GM19099 (cell line): ENCODE results near the gene EVL.

Experiments
- POLR2A ChIP-seq: IDR thresholded peaks from 3 replicates; pipeline ENCODE4 v1.6.1; 2011; ENCODE audit warnings: low read depth; ENCODE audit not compliant: insufficient read length; ENCODE audit errors: extremely low read depth

EVL gene

DNA sequence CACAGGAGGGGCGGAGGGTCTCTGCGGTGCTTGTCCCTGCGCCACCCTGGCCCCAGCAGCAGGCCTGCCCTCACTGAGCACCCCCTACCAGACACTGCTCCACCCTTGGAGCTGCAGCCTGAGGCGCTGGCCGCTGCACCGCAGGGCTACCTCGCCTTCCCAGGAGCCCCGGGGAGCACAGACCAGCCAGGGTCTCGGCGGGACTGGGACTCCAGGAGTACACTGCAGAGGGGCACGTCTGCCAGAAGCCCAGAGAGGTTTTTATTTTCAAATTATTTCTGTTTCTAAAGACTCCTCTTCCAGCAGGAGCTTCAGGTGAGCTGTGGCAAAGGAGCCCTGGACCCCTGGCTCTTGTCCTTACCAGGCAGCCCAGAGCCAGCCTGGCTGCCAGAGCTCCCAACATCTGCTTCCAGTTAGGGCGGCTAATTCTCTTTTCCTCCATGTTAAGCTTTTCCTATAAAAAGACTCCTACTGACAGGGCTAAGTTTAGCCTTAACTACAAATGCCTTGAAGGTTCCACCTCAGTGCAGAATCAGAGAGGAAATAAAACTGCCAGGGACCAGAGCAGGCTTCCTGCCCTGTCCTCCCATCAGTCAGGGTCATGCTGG lies 67.8 kb downstream of the EVL start:
- TF ChIP-seq POLR2A = no peak

DNA sequence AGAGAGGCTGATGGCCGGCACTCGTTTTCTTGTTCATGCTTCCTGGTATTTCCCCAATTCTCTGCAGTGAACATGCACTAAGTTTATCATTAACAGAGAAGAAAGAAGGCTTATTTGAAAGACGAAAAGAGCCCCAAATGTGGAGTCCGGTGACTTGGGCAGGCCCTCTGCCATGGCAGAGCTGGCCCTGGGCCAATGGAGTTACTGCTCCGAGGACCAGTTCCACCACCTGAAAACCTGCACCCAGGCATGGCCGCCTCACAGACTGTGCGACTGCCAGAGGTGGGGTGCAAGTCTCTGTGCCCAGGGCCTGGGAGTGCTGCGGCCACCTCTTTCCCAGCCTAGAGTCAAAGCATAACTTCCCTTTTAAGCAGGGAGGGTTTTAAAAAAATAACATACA lies 69.4 kb downstream of the EVL start:
- TF ChIP-seq POLR2A = no peak

DNA sequence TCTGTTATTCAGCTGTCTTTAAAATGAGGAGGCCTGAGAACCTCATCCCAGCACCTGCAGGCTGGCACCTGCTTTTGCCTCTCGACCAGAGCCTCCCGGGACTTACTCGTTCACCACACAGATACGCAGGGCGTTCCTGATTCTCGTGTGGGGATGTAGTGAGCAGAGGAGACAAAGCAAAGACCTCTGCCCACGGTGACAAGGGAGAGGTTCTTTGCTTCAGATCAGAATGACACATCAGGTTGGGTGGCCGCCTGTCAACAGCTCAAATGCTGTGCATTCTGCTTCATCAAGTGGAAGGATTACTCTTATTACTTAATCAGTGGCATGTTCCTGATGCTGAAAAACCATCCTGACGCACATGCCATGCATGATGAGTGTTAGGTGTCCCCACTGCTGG lies 69.9 kb downstream of the EVL start:
- no peak for TF ChIP-seq POLR2A

DNA sequence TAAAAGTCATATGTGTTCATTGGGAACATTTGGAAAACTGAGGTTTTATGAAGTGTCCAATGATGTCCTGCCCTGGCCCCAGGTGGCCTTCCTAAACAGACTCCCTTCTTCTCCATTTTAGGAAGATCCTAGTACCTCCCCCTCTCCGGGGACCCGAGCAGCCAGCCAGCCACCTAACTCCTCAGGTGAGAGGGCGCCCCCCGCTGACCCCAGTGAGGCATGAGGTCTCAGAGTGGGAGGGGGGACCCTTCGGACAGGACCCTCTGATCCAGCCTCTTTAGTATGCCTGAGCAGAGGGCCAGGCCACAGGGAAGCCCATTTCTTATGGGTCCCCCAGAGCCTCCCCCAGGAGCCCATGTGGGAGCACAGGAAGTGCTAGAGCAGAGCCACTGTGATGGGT lies 70.6 kb downstream of the EVL start:
- no peak for TF ChIP-seq POLR2A

DNA sequence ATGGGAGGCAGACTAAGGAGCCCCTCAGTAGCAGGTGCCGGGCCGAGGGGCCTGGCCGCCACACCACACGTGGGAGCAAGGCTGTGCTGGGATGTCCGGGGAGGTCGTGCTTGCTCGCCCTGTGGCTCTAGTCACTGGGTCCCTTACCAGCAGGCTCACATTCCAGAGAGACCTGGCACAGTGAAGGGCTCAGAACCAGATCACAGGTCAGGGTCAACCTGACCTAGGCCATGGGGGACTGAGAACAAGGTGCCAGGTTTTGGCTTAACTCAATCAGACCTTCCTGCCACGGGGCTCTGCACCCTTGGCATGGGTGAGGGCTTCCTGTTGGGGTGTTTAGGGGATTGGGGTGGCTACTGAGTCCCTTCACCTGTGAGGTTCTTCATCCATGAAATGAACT lies 72.0 kb downstream of the EVL start:
- TF ChIP-seq POLR2A = no peak

DNA sequence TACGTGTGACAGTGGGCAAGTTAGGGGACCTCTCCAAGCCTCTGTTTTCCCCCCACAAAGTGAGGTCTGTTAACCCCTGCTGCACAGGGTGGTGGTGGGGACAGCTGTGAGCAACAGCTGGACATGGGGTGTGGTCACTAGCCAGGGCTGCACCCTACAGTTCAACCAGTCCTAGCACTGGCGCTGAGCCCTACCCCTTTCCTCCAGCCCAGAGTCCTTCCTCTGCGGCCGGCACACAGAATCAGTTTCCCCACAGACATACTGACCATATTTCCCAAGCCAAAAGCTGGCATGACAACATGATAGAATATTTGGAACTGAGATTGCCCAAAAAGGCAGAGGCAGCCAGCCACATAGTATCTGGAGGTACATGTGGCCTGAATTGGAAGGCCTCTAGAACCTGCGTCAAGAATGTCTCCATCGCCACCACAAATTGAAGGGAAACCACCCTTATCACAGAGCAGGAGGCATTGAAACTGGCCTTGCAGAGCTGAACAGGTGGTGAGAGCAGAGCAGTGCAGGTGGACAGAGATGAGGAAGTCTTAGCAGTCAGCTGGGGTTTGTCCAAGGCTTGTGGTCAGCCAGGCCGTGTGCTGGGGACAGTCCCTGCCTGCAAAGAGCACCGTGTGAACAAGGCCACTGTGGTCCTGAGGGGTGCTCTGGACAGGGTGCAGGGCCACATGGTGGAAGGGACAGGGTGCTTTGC lies 73.0 kb downstream of the EVL start:
- no peak for TF ChIP-seq POLR2A

DNA sequence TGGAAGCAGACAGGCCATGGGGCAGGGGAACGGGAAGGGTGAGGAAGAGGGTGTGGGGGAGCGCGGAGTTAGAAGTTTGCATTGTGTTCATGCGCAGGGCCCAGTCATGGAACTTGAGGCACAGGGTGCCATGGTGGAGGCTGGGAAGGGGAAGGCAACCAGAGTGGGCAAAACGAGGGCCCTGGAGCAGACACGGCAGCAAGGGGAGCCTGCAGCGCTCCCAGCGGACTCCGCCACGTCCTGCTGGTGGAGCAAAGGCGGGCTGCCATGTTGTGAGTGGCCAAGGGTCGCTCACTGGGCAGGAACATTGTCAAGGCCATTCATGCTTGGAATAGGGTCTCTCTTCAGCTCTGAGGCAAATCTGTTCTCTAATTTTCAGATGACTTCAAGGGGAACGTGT lies 73.7 kb downstream of the EVL start:
- no peak for TF ChIP-seq POLR2A

DNA sequence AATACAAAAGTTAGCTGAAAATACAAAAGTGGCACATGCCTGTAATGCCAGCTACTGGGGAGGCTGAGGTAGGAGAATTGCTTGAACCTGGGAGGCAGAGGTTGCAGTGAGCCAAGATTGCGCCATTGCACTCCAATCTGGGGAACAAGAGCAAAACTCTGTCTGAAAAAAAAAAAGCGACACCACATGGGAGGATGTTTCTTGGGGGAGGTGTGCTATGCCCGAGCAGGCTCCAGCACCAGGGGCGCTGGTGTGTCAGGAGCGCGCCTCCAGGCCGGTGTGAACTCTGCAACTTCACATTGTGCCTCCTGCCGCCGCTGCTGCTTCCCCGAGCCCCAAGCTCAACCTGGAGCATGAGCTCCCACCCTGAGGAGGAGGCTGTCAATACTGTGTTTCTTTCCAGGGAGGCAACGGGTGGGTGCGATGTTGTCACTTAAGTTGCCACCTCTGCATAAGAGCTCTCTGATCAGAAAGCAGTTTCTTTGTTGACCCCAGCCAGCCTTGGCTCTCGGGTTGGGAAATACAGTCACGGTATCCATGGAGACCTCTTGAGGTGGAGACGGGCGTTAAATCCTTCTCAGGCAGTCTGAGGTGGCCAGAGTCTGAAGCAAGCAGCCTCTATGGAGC lies 75.3 kb downstream of the EVL start:
- no peak for TF ChIP-seq POLR2A

DNA sequence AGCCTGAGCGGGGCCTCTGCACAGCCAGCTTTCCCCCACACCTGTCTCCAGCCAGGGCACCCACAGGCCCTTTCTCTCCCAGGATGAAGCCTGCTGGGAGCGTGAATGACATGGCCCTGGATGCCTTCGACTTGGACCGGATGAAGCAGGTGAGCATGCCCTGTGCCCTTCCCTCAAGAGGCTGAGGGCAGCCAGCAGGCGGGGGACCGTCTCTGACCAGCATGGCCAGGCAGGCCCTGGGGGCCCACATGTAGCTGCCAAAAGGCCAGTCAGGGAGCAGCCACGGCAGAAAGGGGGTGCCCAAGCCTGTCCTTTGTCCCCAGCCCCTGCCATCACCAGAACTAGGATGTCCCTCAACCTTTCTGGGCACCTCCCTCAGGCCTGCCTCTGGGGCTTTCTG lies 75.9 kb downstream of the EVL start:
- TF ChIP-seq POLR2A = no peak

DNA sequence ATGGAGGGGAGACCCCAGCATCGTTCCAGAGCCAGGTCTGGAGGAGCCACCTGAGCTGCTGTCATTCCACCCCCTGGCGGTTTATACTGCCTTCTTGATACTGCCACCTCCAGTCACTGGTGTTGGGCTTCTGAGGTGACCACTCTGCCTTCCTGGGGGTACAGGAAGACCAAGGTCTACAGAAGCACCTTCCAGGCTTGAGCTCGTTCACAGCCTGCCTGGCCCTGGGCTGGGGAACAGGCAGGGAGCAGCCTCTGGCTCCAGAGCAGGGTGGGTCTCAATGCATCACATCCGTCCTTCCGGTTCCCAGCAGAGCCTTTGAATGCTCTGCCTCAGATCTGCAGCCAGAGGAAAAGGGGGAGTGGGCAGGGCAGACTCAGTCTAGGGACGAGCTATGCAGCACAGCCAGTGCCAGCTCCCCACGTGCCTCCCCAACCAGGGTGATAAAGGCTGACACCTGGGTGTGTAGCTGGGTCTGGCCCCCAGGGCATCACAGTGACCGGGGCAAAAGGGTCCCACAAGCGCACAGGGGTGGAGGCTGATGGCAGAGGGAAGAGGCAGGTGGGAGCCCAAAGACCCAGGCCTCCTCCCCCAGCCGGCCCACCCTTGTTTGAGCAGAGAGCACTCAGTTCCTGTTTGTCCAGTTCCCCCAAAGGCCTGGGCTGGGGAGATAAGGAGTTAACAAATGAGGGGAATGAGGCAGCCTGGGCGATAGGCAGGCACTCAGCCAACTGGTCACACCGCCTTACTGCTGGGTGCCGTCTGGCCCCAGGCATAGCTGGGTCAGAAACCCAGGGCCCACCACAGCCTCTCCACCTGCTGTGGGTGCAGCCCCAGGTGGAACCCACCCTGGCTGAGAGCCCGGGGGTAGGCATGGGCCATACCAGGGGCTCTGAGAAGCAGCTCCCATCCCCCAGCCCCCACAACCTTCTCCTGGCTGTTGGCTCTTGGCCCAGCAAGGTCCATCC lies 77.1 kb downstream of the EVL start:
- TF ChIP-seq POLR2A = no peak

DNA sequence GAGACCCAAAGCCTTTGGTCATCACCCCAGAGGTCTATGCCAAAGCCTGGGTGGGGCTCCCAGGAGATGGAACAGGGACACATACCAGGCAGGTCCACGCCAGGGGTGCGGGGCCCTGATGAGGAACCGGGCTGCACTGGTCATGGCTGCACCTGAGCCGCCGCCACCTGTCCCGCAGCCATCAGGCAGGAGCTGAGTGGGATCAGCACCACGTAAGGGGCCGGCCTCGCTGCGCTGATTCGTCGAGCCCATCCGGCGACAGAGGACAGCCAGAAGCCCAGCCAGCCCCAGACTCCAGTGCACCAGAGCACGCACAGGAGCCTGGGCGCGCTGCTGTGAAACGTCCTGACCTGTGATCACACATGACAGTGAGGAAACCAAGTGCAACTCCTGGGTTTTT lies 78.3 kb downstream of the EVL start:
- no peak for TF ChIP-seq POLR2A

DNA sequence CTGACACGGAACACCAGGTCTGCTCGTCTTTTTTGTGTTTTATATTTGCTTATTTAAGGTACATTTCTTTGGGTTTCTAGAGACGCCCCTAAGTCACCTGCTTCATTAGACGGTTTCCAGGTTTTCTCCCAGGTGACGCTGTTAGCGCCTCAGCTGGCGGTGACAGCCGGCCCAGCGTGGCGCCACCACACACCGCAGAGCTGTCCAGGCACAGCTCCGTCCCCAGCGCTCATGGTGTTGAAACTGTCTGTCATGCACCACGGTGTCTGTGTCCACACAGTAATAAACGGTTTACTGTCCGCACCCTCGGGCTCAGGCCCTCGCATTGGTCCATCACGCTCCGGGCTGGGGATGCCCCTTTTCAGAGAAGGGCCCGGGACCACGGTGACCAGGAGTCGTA lies 78.7 kb downstream of the EVL start:
- no peak for TF ChIP-seq POLR2A

DNA sequence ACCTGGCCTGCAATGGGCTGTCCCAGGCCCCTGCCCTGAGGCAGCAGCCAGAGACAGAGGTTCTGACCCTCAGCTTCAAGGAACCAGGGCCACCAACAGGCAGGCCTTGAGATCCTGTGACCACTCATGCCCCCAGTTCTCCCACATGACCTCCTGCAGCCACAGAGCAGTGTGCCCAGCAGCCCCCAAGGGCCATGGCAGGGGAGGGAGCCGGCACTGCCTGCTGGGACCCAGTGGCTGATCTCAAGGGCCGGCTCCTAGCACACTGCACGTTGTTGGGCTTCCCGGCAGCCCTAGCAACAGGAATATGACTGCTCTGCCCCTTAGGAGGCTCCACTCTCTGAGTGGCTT lies 79.4 kb downstream of the EVL start:
- no peak for TF ChIP-seq POLR2A

DNA sequence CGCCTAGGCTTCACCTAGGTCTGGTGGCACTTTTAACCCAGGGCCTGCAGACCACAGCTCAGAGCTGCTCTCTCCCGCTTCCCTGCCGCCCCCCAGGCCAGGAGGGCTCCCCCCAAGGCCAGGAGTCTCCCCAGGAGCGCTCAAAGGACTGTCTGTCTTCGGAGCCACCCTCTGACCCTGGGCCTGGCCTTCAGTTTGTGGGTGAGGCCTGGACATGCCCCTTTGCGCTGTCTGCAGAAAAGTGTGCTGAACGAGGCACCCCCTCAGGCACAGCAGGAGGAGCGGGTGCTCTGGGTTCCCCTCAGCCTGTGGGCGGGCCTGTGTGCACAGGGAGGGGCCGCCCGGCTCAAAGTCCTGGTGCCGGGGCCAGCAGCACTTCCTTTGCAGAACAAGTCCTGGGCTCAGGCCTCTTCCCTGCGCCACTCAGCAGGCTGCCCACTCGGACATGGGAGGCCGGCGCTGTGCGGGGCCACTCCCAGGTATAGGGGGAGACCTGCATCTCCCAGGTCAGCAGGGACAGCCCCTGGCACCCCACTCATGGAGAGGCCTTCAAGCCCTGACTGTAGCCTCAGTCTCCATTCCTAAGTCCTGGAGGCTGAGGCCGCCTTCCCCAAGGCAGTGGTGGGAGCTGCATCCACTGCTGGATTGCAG lies 79.9 kb downstream of the EVL start:
- TF ChIP-seq POLR2A = no peak
